AG04449 (cell line): ENCODE data around the gene MSI2.

Source experiments
- CTCF ChIA-PET: fragments of 350-600 bp; formaldehyde crosslinking; extraction: SDS; loops from one replicate; lab custom pipeline; 2021; ENCODE audit warnings: antibody characterized with exemption; lab: Yijun Ruan, JAX
- POLR2A ChIA-PET: fragments of 400-600, 350-600 bp; formaldehyde crosslinking; extraction: SDS; loops from one replicate; lab custom pipeline; 2020; ENCODE audit warnings: antibody characterized with exemption, inconsistent platforms; lab: Yijun Ruan, JAX
- DNase-seq: peaks from one replicate; pipeline ENCODE4 v3.0.0-alpha.2; 2010; ENCODE audit warnings: low read depth, low spot score
- H3K4me3 ChIP-seq: 2 replicates; pipeline ENCODE4 v1.5.1; 2011; ENCODE audit warnings: low read depth, mild to moderate bottlenecking, control low read depth, low read length
- TF ChIP-seq, protein P1 (sequence below): IDR thresholded peaks from one replicate; pipeline ENCODE4 v1.5.1; 2011; ENCODE audit warnings: mild to moderate bottlenecking, moderate library complexity, low read length, control low read depth, inconsistent platforms; ENCODE audit not compliant: insufficient read depth; ENCODE audit errors: missing control alignments

The MSI2 gene

GRCh38 chr17:57587193-57587969 lies 331.1 kb downstream of the MSI2 start:
- ChIA-PET CTCF (interaction anchor here (2.5 to 4.9 kb wide), 3 partner anchors 10 to 85 kb away, joined by 8 to 40 read pairs (median 29); no protein-coding TSS in a partner anchor), POLR2A (no interaction called here)
- H3K4me3 ChIP-seq: no peak overlapping the region
- no peak for DNase-seq
- TF ChIP-seq, protein P1, sequence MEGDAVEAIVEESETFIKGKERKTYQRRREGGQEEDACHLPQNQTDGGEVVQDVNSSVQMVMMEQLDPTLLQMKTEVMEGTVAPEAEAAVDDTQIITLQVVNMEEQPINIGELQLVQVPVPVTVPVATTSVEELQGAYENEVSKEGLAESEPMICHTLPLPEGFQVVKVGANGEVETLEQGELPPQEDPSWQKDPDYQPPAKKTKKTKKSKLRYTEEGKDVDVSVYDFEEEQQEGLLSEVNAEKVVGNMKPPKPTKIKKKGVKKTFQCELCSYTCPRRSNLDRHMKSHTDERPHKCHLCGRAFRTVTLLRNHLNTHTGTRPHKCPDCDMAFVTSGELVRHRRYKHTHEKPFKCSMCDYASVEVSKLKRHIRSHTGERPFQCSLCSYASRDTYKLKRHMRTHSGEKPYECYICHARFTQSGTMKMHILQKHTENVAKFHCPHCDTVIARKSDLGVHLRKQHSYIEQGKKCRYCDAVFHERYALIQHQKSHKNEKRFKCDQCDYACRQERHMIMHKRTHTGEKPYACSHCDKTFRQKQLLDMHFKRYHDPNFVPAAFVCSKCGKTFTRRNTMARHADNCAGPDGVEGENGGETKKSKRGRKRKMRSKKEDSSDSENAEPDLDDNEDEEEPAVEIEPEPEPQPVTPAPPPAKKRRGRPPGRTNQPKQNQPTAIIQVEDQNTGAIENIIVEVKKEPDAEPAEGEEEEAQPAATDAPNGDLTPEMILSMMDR: no peak

DNA sequence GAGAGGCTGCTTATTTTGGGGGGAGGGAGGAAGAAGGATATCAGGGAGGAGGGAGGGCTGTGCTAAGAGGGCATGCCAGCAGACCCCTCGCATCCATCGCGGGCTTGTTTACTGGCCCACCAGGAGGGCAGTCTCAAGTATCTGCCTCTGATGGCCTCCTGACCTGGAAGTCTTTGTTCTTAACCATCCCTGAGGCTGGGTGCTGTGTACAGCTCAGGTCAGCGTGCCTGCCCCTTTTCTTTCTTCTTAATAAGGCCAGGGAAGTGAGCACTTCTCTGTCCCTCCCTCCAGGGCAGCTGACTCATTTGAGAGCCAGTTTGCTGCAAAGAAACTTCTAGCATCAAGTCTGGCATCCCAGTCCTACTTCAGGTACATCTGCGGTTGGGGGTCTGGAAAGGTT lies 331.8 kb downstream of the MSI2 start:
- H3K4me3 ChIP-seq: no peak overlapping the region
- no peak for DNase-seq
- TF ChIP-seq, protein P1: no peak
- CTCF ChIA-PET: interaction anchor here (1.4 to 2.7 kb wide), 2 partner anchors 10 to 11 kb away, joined by 6 to 29 read pairs; no protein-coding TSS in a partner anchor
- POLR2A ChIA-PET: no interaction called here

DNA sequence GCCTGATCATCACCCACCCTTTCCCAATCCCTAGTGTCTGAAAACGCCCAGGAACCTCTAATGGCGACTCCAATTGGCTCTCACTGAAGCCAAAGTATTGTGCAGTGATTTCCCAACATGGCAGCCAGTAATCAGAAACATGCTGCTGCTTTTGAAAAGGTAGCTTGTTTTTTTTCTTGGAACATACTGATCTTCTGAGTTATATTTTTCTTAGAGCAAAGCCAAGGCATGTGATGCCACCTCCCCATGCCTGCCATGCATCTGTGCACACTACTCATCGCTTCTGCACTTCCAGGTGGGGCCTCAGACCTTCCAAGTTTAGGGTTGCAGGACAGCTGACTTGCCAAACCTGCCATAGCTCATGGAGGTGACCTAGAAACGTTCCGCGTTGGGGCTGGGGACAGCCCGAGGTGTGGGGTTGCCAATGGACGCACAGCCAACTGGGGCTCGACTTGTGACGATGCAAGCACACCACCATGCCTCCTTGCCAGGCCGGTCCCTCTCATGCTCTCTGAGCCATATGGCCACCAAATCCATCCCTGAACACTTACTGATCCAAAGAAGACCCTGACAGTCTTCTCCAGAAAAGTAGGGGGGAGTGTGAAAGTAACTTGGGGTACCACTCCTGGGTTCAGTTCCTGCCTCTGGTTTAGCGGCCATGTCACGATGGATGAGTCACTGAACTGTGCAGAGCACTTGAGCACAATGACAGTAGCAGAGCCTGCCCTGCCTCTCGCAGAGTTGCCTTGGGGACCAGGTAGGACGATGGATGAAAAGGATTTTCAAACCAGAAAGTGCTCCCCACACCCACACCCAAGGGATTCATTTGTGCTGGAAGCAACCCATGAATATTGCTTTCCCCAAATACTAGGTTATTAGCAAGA lies 333.1 kb downstream of the MSI2 start:
- POLR2A ChIA-PET: interaction anchor here (0.7 kb wide), 2 partner anchors 31 to 138 kb away, joined by 3 to 4 read pairs; no protein-coding TSS in a partner anchor
- H3K4me3 ChIP-seq: no peak overlapping the region
- CTCF ChIA-PET: interaction anchor here (1.0 to 2.7 kb wide), 3 partner anchors 10 to 82 kb away, joined by 3 to 29 read pairs (median 6); no protein-coding TSS in a partner anchor
- no peak for DNase-seq
- TF ChIP-seq, protein P1: no peak

- POLR2A ChIA-PET: no interaction called here
- H3K4me3 ChIP-seq: no peak overlapping the region
- CTCF ChIA-PET: interaction anchor here (0.7 to 11.9 kb wide), 8 partner anchors 10 to 350 kb away, joined by 3 to 188 read pairs (median 4); no protein-coding TSS in a partner anchor
- TF ChIP-seq, protein P1: no peak
- DNase-seq: no peak
These were observed 337.6 kb downstream of the MSI2 start for GRCh38 chr17:57593739-57594462.

- H3K4me3 ChIP-seq: no peak overlapping the region
- ChIA-PET POLR2A (no interaction called here), CTCF (interaction anchor here (1.3 to 11.9 kb wide), 8 partner anchors 11 to 351 kb away, joined by 3 to 188 read pairs (median 4); no protein-coding TSS in a partner anchor)
- TF ChIP-seq, protein P1: no peak
- no peak for DNase-seq
These were observed 338.4 kb downstream of the MSI2 start for GRCh38 chr17:57594767-57595166.
